Coronary artery (tissue), 2 donors: ENCODE data around the gene SEMA3G.
A peak's percentile ranks its signal among the peaks of the same experiment; 100 is the strongest.

Experiments used
- DNase-seq: peaks from one replicate; pipeline ENCODE4 v3.0.0-alpha.2; 2017; ENCODE audit warnings: low spot score
- H3K27ac ChIP-seq, 2 donors: fragments of 200-600 bp; sonication (generic); one replicate each; pipeline ENCODE4 v1.5.1; 2016 to 2019
- H3K4me3 ChIP-seq: fragments of 200-600 bp; sonication (generic); 2 replicates; pipeline ENCODE4 v1.5.1; 2016; ENCODE audit warnings: mild to moderate bottlenecking, moderate library complexity
- TF ChIP-seq, protein P1 (sequence below): fragments of 200-600 bp; sonication (generic); IDR thresholded peaks from one replicate; pipeline ENCODE4 v1.5.1; 2019; ENCODE audit warnings: antibody characterized with exemption

Gene SEMA3G

GRCh38 chr3:52440249-52440551 is 4.7 kb downstream of the SEMA3G start:
- Histone ChIP-seq H3K27ac (no peak overlapping the region), H3K4me3 (no peak overlapping the region)
- no peak for DNase-seq
- TF ChIP-seq, protein P1, sequence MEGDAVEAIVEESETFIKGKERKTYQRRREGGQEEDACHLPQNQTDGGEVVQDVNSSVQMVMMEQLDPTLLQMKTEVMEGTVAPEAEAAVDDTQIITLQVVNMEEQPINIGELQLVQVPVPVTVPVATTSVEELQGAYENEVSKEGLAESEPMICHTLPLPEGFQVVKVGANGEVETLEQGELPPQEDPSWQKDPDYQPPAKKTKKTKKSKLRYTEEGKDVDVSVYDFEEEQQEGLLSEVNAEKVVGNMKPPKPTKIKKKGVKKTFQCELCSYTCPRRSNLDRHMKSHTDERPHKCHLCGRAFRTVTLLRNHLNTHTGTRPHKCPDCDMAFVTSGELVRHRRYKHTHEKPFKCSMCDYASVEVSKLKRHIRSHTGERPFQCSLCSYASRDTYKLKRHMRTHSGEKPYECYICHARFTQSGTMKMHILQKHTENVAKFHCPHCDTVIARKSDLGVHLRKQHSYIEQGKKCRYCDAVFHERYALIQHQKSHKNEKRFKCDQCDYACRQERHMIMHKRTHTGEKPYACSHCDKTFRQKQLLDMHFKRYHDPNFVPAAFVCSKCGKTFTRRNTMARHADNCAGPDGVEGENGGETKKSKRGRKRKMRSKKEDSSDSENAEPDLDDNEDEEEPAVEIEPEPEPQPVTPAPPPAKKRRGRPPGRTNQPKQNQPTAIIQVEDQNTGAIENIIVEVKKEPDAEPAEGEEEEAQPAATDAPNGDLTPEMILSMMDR, result no peak

GRCh38 chr3:52439426-52440248 is 5.3 kb downstream of the SEMA3G start:
- Histone ChIP-seq H3K27ac (no peak overlapping the region), H3K4me3 (no peak overlapping the region)
- TF ChIP-seq, protein P1, result no peak
- DNase-seq, result peak; percentile 67

- H3K4me3 ChIP-seq, result no peak overlapping the region
- no peak for DNase-seq
- TF ChIP-seq, protein P1, result no peak
- no peak overlapping the region for H3K27ac ChIP-seq
These were observed 6.1 kb downstream of the SEMA3G start for GRCh38 chr3:52438579-52439425.

DNA sequence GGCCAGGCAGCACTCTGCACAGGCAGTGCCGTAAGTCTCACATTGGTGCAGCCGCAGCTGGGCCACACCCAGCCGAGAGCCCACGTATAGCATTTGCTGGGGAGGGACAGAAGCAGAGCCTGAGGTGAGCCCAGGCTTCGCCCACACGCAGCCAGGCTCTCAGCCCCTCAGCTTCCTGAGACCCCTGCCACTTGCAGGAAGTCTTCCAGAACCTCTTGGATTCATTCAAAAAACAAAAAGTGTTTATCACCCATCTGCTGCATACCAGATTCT is 6.9 kb downstream of the SEMA3G start:
- TF ChIP-seq, protein P1, result no peak
- Histone ChIP-seq H3K27ac (no peak overlapping the region), H3K4me3 (no peak overlapping the region)
- peak; percentile 62 for DNase-seq

DNA sequence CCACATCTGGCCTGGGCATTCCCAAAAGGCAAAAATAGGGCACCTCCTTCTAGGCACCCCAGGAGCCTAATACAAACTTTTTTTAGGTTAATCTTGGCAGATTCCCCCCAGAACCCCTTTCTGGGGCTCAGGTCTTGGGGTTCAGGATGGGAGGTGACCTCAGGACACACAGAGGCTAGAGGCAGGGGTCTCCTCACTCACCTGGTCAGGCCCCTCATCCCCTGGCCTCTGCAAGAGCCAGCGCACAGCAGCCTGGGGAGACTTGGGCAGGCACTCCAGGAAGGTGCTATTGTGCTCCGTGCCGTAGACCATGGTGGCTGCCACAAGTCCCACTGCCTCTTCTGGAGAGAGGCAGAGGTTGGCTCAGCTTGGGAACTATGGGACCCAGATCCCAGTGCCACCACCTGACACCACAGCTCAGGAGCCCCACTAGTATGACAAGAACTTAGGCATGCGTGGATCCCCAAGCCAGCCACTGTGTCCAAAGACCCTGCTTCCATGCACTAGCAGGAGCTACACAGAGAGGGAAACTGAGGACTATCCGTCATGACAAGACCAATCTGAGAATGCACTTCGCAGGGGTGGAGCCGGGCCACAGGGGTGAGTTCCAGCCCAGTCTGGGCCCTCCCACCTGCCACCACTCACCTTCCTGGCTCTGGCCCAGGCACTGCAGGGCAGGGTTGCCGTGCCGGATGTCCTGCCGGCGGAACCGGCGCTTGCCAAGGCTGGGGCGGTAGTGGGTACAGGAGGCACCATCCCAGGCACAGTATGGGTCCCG is 7.4 kb downstream of the SEMA3G start:
- no peak overlapping the region for H3K4me3 ChIP-seq
- TF ChIP-seq, protein P1, result no peak
- no peak for DNase-seq
- no peak overlapping the region for H3K27ac ChIP-seq

DNA sequence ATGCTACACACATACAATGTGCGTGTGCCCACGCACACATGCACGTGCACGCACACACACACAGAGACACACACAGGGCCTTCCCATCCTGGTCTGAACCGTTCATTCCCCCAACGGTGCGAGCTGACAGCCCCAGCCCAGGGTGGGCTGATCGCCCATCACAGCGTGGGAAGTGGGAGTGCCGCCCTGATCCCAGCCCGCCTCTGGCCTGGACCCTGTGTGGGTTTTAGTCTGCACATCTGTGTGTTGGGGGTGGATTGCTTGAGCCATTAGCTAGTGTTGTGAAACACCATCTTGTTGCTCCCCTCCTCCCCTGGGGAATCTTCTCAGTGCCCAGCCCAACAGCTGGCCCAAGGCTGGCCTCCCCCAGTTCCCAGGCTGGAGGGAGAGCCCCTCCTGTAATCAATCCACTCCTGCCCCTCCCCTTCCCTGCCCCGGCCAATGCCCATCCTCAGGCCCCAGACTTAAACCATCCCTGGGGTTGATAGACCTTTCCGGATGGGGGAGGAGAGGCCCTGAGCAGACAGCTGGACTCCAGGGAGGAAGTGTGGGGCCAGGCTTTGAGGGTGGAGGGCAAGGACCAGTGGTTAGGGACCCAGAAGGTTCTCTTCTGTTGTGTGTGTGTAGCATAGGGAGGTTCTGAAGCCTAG is 8.3 kb downstream of the SEMA3G start:
- DNase-seq, result peak; percentile 71
- TF ChIP-seq, protein P1, result no peak
- Histone ChIP-seq H3K4me3 (no peak overlapping the region), H3K27ac (peak overlapping the region in 1 of 2 donors; percentile 35)
